Glutamatergic neuron (in vitro differentiated cells): ENCODE data around the gene KCNE3. TPM values are rescaled to one million over a fixed set of nuclear protein-coding genes. Genes with fewer than 3 reads are reported as not detected.

Experiments
- DNase-seq: peaks from one replicate; pipeline ENCODE4 v3.0.0; 2022
- H3K27ac Mint-ChIP-seq: one replicate; pipeline ENCODE4 v1.8.0; 2020; ENCODE audit warnings: mild to moderate bottlenecking, mixed read lengths, inconsistent platforms; ENCODE audit not compliant: unreplicated experiment
- H3K27me3 Mint-ChIP-seq: one replicate; pipeline ENCODE4 v1.8.0; 2020; ENCODE audit warnings: mild to moderate bottlenecking, moderate library complexity, mixed read lengths, inconsistent platforms; ENCODE audit not compliant: unreplicated experiment
- H3K36me3 Mint-ChIP-seq: one replicate; pipeline ENCODE4 v1.8.0; 2020; ENCODE audit warnings: mild to moderate bottlenecking, mixed read lengths, inconsistent platforms; ENCODE audit not compliant: unreplicated experiment
- H3K4me1 Mint-ChIP-seq: one replicate; pipeline ENCODE4 v1.8.0; 2020; ENCODE audit warnings: mild to moderate bottlenecking, low read depth, mixed read lengths, inconsistent platforms; ENCODE audit not compliant: unreplicated experiment
- H3K4me3 Mint-ChIP-seq: one replicate; pipeline ENCODE4 v1.8.0; 2020; ENCODE audit warnings: mild to moderate bottlenecking, mixed read lengths, inconsistent platforms; ENCODE audit not compliant: unreplicated experiment
- H3K9me3 Mint-ChIP-seq: one replicate; pipeline ENCODE4 v1.8.0; 2020; ENCODE audit warnings: mild to moderate bottlenecking, moderate library complexity, mixed read lengths, inconsistent platforms; ENCODE audit not compliant: unreplicated experiment
- long read RNA-seq: library from polyadenylated mRNA; unstranded; transcript quantifications from one replicate; pipeline ENCODE4 v2.0.0, GENCODE V29; 2020; ENCODE audit not compliant: unreplicated experiment
- total RNA-seq: library from RNA; stranded (reverse); fragmentation: NEBNext Ultra II Directional; extraction: Animal tissue kit (Norgen Biotek cat#: 25700); gene quantifications from one replicate; pipeline ENCODE4 v1.2.1, GENCODE V29; 2021; ENCODE audit not compliant: unreplicated experiment
- TF ChIP-seq, protein P1 (sequence below): fragments of 200-600 bp; sonication (generic); IDR thresholded peaks from one replicate; pipeline ENCODE4 v1.5.0; 2021; ENCODE audit not compliant: partially characterized antibody, unreplicated experiment

KCNE3 gene, protein sequence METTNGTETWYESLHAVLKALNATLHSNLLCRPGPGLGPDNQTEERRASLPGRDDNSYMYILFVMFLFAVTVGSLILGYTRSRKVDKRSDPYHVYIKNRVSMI
- total RNA-seq, result not detected
- long read RNA-seq, result 0 reads

DNA sequence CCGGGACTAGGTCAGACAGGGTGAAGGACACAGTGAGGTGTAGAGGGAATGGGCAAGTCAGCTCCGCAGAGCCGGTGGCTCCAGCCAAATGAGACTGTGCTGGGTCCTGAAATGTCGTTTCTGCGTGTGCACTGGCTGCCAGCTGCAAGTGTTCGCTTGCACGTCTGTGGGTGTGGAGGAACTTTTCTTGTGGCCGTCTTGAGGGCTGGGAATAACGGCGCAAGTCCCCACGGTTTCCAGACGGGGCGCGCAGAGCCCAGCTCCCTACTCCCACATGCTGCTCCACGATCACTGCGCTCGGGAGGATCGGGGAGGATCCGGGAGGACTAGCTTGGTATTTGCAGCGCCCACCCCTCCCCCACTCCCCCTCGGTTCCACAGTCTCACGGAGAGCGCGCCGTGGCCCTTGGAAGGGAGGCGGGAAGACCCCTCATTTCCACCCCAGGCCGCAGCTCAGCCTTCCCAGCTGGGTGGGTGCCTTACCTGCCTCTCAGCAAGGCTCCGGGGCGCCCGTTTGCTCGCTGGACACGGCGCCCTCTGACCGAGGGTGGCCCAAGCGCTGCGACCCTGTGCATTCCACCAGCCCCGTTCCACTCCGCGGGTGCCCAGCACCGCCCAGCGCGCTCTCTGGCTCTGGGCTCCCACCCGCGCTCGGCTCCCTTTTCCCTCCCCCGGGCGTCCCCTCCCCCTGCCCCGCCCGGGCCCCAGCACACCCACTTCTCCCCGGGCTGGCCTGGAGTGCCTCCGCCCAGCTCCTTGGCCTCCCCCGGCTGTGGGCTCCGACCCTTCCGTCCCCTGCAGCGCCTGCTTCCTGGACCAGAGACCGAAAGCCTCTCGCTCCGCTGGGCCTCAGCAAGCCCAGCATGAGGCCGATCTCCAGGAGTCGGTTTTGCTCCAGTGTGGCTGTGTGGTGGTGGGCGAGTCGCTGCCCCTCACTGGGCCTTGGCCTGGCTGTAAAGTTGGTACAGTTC, at the start of gene KCNE3:
Gene KCNE3, minus strand, starts transcription at position 634 of the 970 bp plus-strand sequence. CDS start 9,986 bp downstream, outside the sequence.
- Mint-ChIP-seq H3K9me3 (peaks cover 7% of the 10 kb centered on the region), H3K27ac (peak within 1 kb of the TSS; percentile 38), H3K4me3 (peak within 1 kb of the TSS; percentile 73), H3K36me3 (peaks cover 4% of the 10 kb centered on the region), H3K27me3 (peaks cover 20% of the 10 kb centered on the region), H3K4me1 (no peaks in the 10 kb centered on the region)
- DNase-seq, result peak; percentile 26
- TF ChIP-seq, protein P1, sequence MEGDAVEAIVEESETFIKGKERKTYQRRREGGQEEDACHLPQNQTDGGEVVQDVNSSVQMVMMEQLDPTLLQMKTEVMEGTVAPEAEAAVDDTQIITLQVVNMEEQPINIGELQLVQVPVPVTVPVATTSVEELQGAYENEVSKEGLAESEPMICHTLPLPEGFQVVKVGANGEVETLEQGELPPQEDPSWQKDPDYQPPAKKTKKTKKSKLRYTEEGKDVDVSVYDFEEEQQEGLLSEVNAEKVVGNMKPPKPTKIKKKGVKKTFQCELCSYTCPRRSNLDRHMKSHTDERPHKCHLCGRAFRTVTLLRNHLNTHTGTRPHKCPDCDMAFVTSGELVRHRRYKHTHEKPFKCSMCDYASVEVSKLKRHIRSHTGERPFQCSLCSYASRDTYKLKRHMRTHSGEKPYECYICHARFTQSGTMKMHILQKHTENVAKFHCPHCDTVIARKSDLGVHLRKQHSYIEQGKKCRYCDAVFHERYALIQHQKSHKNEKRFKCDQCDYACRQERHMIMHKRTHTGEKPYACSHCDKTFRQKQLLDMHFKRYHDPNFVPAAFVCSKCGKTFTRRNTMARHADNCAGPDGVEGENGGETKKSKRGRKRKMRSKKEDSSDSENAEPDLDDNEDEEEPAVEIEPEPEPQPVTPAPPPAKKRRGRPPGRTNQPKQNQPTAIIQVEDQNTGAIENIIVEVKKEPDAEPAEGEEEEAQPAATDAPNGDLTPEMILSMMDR, result no peak

DNA sequence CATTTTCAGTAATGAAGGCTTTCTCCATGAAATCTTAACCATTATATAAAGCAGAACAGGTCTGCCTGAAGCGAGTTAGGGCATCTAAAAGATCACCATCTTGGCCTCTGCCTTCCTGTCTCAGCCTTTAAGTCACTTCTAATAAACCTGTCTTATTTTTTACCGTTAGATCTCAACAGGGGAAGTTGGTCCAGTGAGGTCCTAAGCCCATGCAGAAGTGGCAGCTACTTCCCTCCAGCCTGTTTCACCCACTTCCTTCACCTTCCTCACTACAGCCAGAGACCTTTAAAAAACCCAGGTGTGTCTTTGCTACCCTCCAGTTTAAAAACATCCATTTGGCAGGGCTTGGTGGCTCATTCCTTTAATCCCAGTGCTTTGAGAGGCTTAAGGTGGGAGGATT, 40.2 kb upstream of the KCNE3 start:
- Mint-ChIP-seq H3K4me3 (no peak overlapping the region), H3K9me3 (no peaks in the 10 kb centered on the region), H3K27ac (no peak overlapping the region), H3K27me3 (no peaks in the 10 kb centered on the region), H3K4me1 (no peaks in the 10 kb centered on the region), H3K36me3 (no peaks in the 10 kb centered on the region)
- no peak for DNase-seq
- TF ChIP-seq, protein P1, result no peak

DNA sequence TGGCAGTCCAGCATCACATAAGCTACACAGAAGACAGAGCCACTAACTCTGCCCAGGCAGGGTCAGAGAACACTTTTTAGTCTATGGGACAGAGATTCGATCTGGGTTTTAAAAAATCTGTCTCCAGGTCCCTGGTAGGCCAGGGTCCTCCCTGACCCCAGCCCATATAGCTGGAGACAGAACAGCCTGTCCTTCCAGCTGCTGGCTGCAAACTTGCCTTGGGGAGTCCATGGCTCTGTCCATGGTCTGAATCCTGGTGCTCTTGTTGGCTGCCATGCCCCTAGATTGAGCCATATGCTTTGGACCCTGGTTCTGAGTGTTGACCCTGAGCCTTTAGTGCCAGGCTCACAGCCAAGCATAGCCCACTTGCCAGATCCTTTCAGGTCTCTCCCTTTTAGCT, 39.5 kb upstream of the KCNE3 start:
- H3K9me3 Mint-ChIP-seq, result no peaks in the 10 kb centered on the region
- TF ChIP-seq, protein P1, result no peak
- no peak overlapping the region for H3K4me3 Mint-ChIP-seq
- no peak overlapping the region for H3K27ac Mint-ChIP-seq
- no peaks in the 10 kb centered on the region for H3K4me1 Mint-ChIP-seq
- H3K27me3 Mint-ChIP-seq, result no peaks in the 10 kb centered on the region
- no peak for DNase-seq
- H3K36me3 Mint-ChIP-seq, result no peaks in the 10 kb centered on the region

DNA sequence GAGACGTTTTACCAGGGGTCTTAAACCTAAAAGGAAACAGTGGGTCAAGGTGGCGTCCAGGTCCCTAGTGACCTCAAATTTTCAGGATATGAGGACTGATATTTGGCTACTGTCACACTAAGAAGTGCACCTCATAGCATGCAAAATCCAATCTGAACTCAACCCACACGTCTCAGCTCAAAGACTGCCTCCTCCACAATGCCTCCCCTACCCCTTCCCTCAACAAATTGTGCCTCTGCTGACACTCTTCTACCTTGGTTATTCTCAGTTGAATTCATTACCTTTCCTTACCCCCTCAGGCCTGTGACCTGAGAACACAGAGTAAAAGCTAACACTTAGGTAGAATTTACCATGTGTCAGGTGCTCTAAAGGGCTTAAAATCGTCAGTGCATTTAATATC, 38.6 kb upstream of the KCNE3 start:
- Mint-ChIP-seq H3K36me3 (no peaks in the 10 kb centered on the region), H3K27ac (no peak overlapping the region), H3K27me3 (no peaks in the 10 kb centered on the region), H3K9me3 (no peaks in the 10 kb centered on the region), H3K4me1 (no peaks in the 10 kb centered on the region), H3K4me3 (no peak overlapping the region)
- TF ChIP-seq, protein P1, result no peak
- no peak for DNase-seq

DNA sequence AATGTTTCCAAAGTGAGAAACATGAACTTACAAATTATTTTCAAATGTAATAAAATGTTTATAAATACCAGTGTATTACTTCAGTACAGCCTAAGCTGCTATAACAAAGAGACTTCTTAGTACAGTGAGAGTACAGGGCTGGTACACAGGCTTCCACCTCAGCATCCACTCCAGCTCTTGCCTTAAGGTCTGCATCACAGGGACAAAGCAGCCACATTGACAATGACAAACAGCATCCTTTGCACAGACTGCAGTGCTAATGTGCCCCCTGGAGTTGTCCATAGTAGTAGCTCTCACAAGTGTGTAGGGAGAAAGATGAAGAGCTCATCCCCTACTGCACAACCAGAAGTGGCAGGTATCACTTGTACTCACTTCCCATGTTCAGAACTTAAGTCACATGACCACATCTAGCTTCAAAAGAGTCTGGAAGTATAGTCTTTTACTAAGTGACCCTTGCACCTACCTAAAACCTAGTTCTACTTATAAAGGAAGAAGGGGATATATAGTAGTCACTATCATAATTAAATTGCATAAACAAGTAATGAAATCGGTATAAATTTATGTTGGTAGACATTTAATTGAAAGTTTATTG, 36.8 kb upstream of the KCNE3 start:
- TF ChIP-seq, protein P1, result no peak
- no peaks in the 10 kb centered on the region for H3K9me3 Mint-ChIP-seq
- H3K4me1 Mint-ChIP-seq, result no peaks in the 10 kb centered on the region
- no peaks in the 10 kb centered on the region for H3K27me3 Mint-ChIP-seq
- no peak overlapping the region for H3K4me3 Mint-ChIP-seq
- H3K27ac Mint-ChIP-seq, result no peak overlapping the region
- DNase-seq, result no peak
- no peaks in the 10 kb centered on the region for H3K36me3 Mint-ChIP-seq
